Lower lobe of right lung (tissue), 2 donors: ENCODE results near the gene ANO10. TPM values are rescaled to one million over a fixed set of nuclear protein-coding genes. Genes with fewer than 3 reads are reported as not detected.

Experiments used
- ATAC-seq, 2 donors: fragments of 200-7000 bp; cut with Tn5 transposase; one replicate each; pipeline ENCODE4 v1.9.1; 2020 to 2022; ENCODE audit warnings: mild to moderate bottlenecking in 2 of 2, moderate library complexity in 2 of 2
- DNase-seq: peaks from one replicate; pipeline ENCODE4 v3.0.0-alpha.2; 2020
- H3K27ac ChIP-seq: fragments of 200-600 bp; one replicate; pipeline ENCODE4 v1.8.0; 2022
- H3K27me3 ChIP-seq: fragments of 200-600 bp; one replicate; pipeline ENCODE4 v1.8.0; 2022; ENCODE audit warnings: low read depth
- H3K36me3 ChIP-seq: fragments of 200-600 bp; one replicate; pipeline ENCODE4 v1.8.0; 2022; ENCODE audit warnings: mild to moderate bottlenecking
- H3K4me1 ChIP-seq: fragments of 200-600 bp; one replicate; pipeline ENCODE4 v1.8.0; 2022
- H3K4me3 ChIP-seq: fragments of 200-600 bp; one replicate; pipeline ENCODE4 v1.8.0; 2022; ENCODE audit warnings: mild to moderate bottlenecking
- H3K9me3 ChIP-seq: fragments of 200-600 bp; one replicate; pipeline ENCODE4 v1.8.0; 2022
- intact Hi-C: fragments of 100-400 bp; cut with DNase I; formaldehyde crosslinking; loops from one replicate; pipeline ENCODE4 v1.11.0; 2022
- total RNA-seq: library from RNA; stranded (reverse); fragmentation: NEBNext Ultra II Directional; extraction: Animal tissue kit (Norgen Biotek cat#: 25700); gene quantifications from one replicate; pipeline ENCODE4 v1.2.1, GENCODE V29; 2021
- TF ChIP-seq, protein P1 (sequence below): fragments of 200-600 bp; IDR thresholded peaks from one replicate; pipeline ENCODE4 v1.8.0; 2022; ENCODE audit warnings: antibody characterized with exemption, mild to moderate bottlenecking
- donor health status: DM: no; HTN: yes; CAD: no; lungs with severe emphysema.

The ANO10 gene
- total RNA-seq, 1 donor from 2014 or later = 32.3 TPM

- Histone ChIP-seq H3K4me1 (no peaks in the 10 kb centered on the region), H3K9me3 (no peaks in the 10 kb centered on the region), H3K27me3 (no peaks in the 10 kb centered on the region), H3K27ac (no peak overlapping the region), H3K36me3 (no peaks in the 10 kb centered on the region), H3K4me3 (no peak overlapping the region)
- TF ChIP-seq, protein P1, sequence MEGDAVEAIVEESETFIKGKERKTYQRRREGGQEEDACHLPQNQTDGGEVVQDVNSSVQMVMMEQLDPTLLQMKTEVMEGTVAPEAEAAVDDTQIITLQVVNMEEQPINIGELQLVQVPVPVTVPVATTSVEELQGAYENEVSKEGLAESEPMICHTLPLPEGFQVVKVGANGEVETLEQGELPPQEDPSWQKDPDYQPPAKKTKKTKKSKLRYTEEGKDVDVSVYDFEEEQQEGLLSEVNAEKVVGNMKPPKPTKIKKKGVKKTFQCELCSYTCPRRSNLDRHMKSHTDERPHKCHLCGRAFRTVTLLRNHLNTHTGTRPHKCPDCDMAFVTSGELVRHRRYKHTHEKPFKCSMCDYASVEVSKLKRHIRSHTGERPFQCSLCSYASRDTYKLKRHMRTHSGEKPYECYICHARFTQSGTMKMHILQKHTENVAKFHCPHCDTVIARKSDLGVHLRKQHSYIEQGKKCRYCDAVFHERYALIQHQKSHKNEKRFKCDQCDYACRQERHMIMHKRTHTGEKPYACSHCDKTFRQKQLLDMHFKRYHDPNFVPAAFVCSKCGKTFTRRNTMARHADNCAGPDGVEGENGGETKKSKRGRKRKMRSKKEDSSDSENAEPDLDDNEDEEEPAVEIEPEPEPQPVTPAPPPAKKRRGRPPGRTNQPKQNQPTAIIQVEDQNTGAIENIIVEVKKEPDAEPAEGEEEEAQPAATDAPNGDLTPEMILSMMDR = no peak
- ATAC-seq (no peak), DNase-seq (no peak)
- intact Hi-C loops = no loop called here
Observed at GRCh38 chr3:43445820-43446219, 176.0 kb downstream of the ANO10 start.

- intact Hi-C loops = no loop called here
- DNase-seq (no peak), ATAC-seq (no peak)
- Histone ChIP-seq H3K27me3 (no peaks in the 10 kb centered on the region), H3K4me3 (no peak overlapping the region), H3K9me3 (peaks cover 9% of the 10 kb centered on the region), H3K36me3 (no peaks in the 10 kb centered on the region), H3K27ac (no peak overlapping the region), H3K4me1 (no peaks in the 10 kb centered on the region)
- TF ChIP-seq, protein P1 = no peak
Observed at GRCh38 chr3:43442872-43443395, 178.9 kb downstream of the ANO10 start.

DNA sequence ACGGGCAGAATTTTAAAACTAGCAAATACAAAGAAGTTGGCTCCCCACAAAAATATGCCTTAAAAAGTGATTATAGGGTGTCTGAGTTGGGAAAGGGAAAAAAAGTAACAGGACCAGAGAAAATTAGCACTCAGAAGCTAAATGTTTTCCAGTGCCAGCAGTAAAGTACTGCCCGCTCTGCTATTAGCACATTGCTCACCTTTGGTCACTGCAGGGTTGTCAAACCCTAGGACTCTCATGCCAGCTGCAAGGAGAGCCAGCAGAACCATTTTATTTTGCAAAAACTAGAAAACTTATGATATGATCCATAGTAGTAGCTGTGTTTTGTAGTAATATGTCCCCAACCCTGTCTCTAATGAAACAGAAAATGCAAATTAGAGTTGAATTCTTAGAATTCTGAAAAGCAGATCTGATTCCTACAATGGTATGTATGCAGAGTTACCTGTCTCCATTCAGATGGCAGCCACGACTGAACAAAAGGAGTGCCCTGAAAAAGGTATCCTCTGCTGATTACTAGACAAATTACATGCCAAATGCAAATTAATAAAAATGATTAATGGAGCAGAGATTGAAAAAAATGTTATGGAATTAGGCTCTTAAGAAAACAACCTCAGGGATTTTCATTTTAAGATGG is 185.2 kb downstream of the ANO10 start:
- Histone ChIP-seq H3K9me3 (peaks cover 9% of the 10 kb centered on the region), H3K27ac (no peak overlapping the region), H3K27me3 (no peaks in the 10 kb centered on the region), H3K4me1 (peaks cover 12% of the 10 kb centered on the region), H3K4me3 (no peak overlapping the region), H3K36me3 (no peaks in the 10 kb centered on the region)
- TF ChIP-seq, protein P1 = no peak
- ATAC-seq (no peak), DNase-seq (no peak)
- intact Hi-C loops = no loop called here

GRCh38 chr3:43435706-43436105 is 186.1 kb downstream of the ANO10 start:
- Histone ChIP-seq H3K36me3 (no peaks in the 10 kb centered on the region), H3K27ac (no peak overlapping the region), H3K4me1 (peaks cover 12% of the 10 kb centered on the region), H3K4me3 (no peak overlapping the region), H3K27me3 (no peaks in the 10 kb centered on the region), H3K9me3 (peaks cover 9% of the 10 kb centered on the region)
- intact Hi-C loops = no loop called here
- TF ChIP-seq, protein P1 = no peak
- DNase-seq (no peak), ATAC-seq (no peak)

- intact Hi-C loops = no loop called here
- ATAC-seq = no peak
- no peak overlapping the region for H3K4me3 ChIP-seq
- H3K27me3 ChIP-seq = no peaks in the 10 kb centered on the region
- no peak for DNase-seq
- peaks cover 9% of the 10 kb centered on the region for H3K9me3 ChIP-seq
- TF ChIP-seq, protein P1 = no peak
- H3K36me3 ChIP-seq = no peaks in the 10 kb centered on the region
- H3K27ac ChIP-seq = no peak overlapping the region
- peaks cover 12% of the 10 kb centered on the region for H3K4me1 ChIP-seq
Observed at GRCh38 chr3:43434431-43434830, 187.4 kb downstream of the ANO10 start.
